Measurements from ENCODE around the gene RPUSD4. TPM values are rescaled to one million over a fixed set of nuclear protein-coding genes. Genes with fewer than 3 reads are reported as not detected.

The RPUSD4 gene
- total RNA-seq, 2 experiments from 2014 or later, result 30.7 to 32.5 TPM

DNA sequence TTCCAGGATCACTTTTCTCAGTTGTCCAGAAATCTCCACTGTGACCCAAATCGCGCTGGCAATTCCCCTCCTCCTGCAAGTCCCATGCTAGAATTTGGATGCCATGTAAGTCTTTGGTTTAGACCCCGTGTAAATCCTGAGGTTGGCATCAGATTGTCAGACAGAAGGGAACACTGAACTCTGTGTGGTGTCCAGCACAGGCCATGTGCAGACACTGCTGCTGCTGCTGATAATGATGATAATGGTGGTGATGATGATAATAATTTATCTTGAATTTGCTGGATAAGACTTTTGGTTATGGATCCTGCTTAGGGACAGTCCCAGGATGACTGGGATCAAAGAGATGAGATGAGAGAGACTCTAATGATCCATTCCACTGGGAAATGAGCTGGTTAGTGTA lies 45.0 kb downstream of the RPUSD4 start:
- no peak overlapping the region for H3K27ac Mint-ChIP-seq
- no peak overlapping the region for H3K4me3 Mint-ChIP-seq
- H3K36me3 Mint-ChIP-seq (ENCODE audit: low read depth), result no peaks in the 10 kb centered on the region
- DNase-seq, result no peak
- no peaks in the 10 kb centered on the region for H3K9me3 Mint-ChIP-seq
- ChIA-PET CTCF (no interaction called here), POLR2A (no interaction called here)
- H3K4me1 Mint-ChIP-seq, result peaks cover 14% of the 10 kb centered on the region
- H3K27me3 Mint-ChIP-seq, result peaks cover 5% of the 10 kb centered on the region

DNA sequence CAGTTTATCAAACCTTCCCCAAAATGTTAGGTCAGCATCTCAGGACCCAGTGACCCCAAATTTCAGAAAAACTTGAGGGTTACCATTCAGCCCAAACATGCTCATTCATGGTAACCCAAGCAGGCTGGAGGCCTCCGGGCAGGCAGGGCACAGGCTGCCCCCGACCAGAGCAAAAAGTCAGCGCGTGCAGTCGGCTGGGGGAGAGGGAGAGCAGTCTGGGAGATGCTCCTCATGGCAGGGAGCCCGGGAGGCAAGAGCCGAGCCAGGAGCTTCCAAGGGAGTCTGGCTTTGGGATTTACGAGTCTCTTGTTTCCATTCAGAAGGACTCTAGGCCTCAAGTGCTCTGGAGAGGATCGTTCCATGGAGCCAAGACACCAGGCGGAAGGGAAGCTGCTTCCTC lies 45.7 kb downstream of the RPUSD4 start:
- H3K9me3 Mint-ChIP-seq, result no peaks in the 10 kb centered on the region
- POLR2A ChIA-PET, result no interaction called here
- no peaks in the 10 kb centered on the region for H3K36me3 Mint-ChIP-seq (ENCODE audit: low read depth)
- DNase-seq, result no peak
- peaks cover 5% of the 10 kb centered on the region for H3K27me3 Mint-ChIP-seq
- no peak overlapping the region for H3K27ac Mint-ChIP-seq
- H3K4me3 Mint-ChIP-seq, result no peak overlapping the region
- H3K4me1 Mint-ChIP-seq, result peaks cover 14% of the 10 kb centered on the region
- CTCF ChIA-PET, result no interaction called here

- no peak for DNase-seq
- peaks cover 14% of the 10 kb centered on the region for H3K4me1 Mint-ChIP-seq
- H3K27ac Mint-ChIP-seq, result no peak overlapping the region
- H3K4me3 Mint-ChIP-seq, result no peak overlapping the region
- peaks cover 5% of the 10 kb centered on the region for H3K27me3 Mint-ChIP-seq
- H3K9me3 Mint-ChIP-seq, result no peaks in the 10 kb centered on the region
- POLR2A ChIA-PET, result no interaction called here
- no peaks in the 10 kb centered on the region for H3K36me3 Mint-ChIP-seq (ENCODE audit: low read depth)
- CTCF ChIA-PET, result no interaction called here
Observed at GRCh38 chr11:126165311-126165720, 46.1 kb downstream of the RPUSD4 start.

DNA sequence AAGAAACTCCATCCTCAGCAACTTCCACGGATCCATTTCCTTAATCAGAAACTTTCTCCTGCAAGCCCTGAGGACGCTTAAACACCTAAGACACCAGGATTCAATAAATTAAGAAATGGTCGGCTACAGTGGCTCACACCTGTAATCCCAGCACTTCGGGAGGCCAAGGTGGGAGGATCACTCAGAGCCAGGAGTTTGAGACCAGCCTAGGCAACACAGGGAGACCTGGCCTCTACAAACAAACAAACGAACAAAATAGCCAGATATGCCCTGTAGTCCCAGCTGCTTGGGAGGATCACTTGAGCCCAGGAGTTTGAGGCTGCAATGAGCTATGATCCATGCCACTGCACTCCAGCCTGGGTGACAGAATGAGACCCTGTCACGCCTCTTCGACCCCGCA lies 46.7 kb downstream of the RPUSD4 start:
- ChIA-PET CTCF (no interaction called here), POLR2A (no interaction called here)
- Mint-ChIP-seq H3K36me3 (ENCODE audit: low read depth) (no peaks in the 10 kb centered on the region), H3K4me3 (no peak overlapping the region), H3K27ac (no peak overlapping the region), H3K9me3 (no peaks in the 10 kb centered on the region), H3K4me1 (peaks cover 14% of the 10 kb centered on the region), H3K27me3 (peaks cover 5% of the 10 kb centered on the region)
- DNase-seq, result no peak

DNA sequence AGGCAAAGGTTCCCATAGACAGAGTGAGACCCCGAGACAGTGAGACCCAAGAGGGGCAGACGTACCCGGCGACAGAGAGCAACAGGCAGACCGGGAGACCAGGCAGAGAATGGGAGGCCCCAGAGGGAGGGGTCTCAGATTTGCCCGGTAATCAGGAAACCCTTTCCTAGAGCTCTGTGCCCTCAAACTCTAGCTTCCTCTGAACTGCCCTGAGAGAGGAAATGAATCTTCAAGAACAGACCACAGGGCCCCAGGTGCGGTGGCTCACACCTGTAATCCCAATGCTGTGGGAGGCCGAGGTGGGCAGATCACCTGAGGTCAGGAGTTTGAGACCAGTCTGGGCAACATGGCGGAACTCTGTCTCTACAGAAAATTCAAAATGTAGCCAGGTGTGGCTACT lies 47.7 kb downstream of the RPUSD4 start:
- POLR2A ChIA-PET, result no interaction called here
- Mint-ChIP-seq H3K9me3 (no peaks in the 10 kb centered on the region), H3K27ac (no peak overlapping the region), H3K4me1 (peaks cover 14% of the 10 kb centered on the region), H3K27me3 (peaks cover 5% of the 10 kb centered on the region), H3K36me3 (ENCODE audit: low read depth) (no peaks in the 10 kb centered on the region), H3K4me3 (no peak overlapping the region)
- DNase-seq, result no peak
- CTCF ChIA-PET, result no interaction called here

GRCh38 chr11:126163074-126163700 lies 48.3 kb downstream of the RPUSD4 start:
- H3K36me3 Mint-ChIP-seq (ENCODE audit: low read depth), result no peaks in the 10 kb centered on the region
- DNase-seq, result no peak
- peaks cover 14% of the 10 kb centered on the region for H3K4me1 Mint-ChIP-seq
- ChIA-PET POLR2A (no interaction called here), CTCF (no interaction called here)
- H3K27ac Mint-ChIP-seq, result no peak overlapping the region
- H3K9me3 Mint-ChIP-seq, result no peaks in the 10 kb centered on the region
- H3K4me3 Mint-ChIP-seq, result no peak overlapping the region
- no peaks in the 10 kb centered on the region for H3K27me3 Mint-ChIP-seq

DNA sequence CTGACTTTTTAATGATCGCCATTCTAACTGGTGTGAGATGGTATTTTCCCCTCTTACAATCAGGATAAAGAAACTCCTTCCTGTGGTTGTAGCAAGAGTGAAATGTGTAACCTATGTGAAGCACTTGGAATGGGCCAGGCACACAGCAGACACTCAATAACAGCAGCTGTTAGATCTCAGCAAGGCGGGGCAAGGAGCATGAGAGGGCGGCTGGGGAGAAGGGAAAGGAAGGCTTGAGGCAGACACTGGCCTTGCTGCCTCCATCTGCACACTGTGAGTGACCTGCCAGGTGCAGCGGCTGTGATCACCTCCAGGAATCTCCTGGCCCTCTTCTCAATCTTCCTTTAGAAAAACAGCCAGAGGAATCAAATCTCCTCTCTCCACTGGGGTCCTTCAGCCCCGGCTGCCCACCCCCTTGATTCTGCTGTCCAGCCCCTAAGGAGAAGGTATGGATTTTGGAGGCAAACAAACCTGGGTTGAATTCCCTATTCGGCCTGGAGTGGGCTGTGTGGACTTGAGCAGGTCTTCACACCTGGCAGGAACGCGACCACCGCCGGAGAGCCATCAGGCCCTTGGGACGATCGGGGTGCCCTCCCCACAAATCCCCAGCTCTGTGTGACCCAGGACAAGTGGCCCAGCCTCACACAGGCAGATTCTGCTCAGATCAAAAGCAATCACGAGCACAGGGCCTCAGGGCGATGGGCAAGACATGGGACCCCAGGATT lies 49.0 kb downstream of the RPUSD4 start:
- CTCF ChIA-PET, result no interaction called here
- Mint-ChIP-seq H3K9me3 (no peaks in the 10 kb centered on the region), H3K4me3 (no peak overlapping the region), H3K36me3 (ENCODE audit: low read depth) (no peaks in the 10 kb centered on the region), H3K27me3 (no peaks in the 10 kb centered on the region), H3K4me1 (peaks cover 14% of the 10 kb centered on the region), H3K27ac (no peak overlapping the region)
- POLR2A ChIA-PET, result no interaction called here
- DNase-seq, result no peak

DNA sequence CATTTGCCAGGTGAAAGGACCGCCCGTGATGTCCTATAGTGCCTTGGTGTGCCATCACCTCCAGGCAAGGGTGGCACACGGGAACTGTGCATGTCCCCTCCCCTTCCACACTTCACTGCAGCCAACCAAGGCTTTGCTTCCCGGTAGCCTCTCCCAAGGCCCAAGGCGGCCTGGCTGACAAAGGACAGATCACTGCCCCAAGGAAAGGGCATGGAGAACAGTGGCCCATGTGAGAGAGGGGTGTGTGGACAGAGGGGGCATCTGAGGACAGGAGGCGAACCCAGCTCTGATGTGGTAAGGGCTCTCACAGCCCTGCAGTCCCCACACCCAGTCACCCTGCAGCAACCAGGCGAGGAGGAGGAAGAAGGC lies 50.4 kb downstream of the RPUSD4 start:
- POLR2A ChIA-PET, result no interaction called here
- DNase-seq, result no peak
- CTCF ChIA-PET, result interaction anchor here (1.3 kb wide), 1 partner anchor 8 kb away, joined by 3 read pairs; no protein-coding TSS in a partner anchor
- no peaks in the 10 kb centered on the region for H3K36me3 Mint-ChIP-seq (ENCODE audit: low read depth)
- H3K4me1 Mint-ChIP-seq, result peaks cover 14% of the 10 kb centered on the region
- H3K4me3 Mint-ChIP-seq, result no peak overlapping the region
- no peaks in the 10 kb centered on the region for H3K9me3 Mint-ChIP-seq
- H3K27ac Mint-ChIP-seq, result no peak overlapping the region
- H3K27me3 Mint-ChIP-seq, result no peaks in the 10 kb centered on the region

DNA sequence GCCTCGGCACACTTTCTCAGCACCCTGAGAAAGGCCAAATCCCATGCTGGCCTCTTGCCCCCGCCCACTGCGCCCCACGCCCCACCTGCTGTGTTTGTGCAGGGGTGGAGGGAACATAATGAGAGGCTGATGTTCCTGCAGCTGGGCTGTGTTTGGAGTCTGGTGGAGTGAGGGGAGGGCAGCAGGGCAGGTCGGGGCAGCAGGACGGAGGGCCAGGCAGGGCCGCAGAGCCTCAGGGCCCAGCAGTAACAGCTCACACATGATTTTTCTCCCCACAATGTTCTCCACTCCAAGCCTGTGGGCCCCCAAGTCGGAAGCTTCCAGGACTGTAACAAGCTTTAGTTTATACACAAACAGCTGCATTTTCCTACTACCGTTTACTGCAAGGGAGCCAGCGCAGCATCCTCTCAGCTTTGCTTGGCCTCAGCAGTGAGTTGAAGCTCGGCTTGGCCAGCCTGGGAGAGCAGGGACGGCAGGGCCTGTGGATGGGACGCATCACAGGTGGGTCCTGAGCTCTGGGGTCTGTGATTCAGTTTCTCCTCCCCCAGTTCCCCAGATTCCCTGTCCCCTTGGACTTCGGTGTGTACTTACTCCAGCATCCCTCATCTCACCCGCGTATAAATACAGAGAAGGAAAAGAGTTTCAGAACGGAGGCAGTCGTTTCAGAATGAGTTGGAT lies 51.0 kb downstream of the RPUSD4 start:
- DNase-seq, result no peak
- CTCF ChIA-PET, result interaction anchor here (1.3 kb wide), 1 partner anchor 9 kb away, joined by 3 read pairs; no protein-coding TSS in a partner anchor
- Mint-ChIP-seq H3K27ac (no peak overlapping the region), H3K27me3 (no peaks in the 10 kb centered on the region), H3K36me3 (ENCODE audit: low read depth) (no peaks in the 10 kb centered on the region), H3K4me3 (no peak overlapping the region), H3K9me3 (no peaks in the 10 kb centered on the region), H3K4me1 (peaks cover 14% of the 10 kb centered on the region)
- POLR2A ChIA-PET, result no interaction called here

GRCh38 chr11:126159719-126160344 lies 51.6 kb downstream of the RPUSD4 start:
- H3K27ac Mint-ChIP-seq, result no peak overlapping the region
- no peaks in the 10 kb centered on the region for H3K36me3 Mint-ChIP-seq (ENCODE audit: low read depth)
- H3K27me3 Mint-ChIP-seq, result no peaks in the 10 kb centered on the region
- H3K9me3 Mint-ChIP-seq, result no peaks in the 10 kb centered on the region
- ChIA-PET CTCF (interaction anchor here (1.3 kb wide), 1 partner anchor 9 kb away, joined by 3 read pairs; no protein-coding TSS in a partner anchor), POLR2A (no interaction called here)
- DNase-seq, result no peak
- H3K4me1 Mint-ChIP-seq, result peaks cover 14% of the 10 kb centered on the region
- H3K4me3 Mint-ChIP-seq, result no peak overlapping the region

DNA sequence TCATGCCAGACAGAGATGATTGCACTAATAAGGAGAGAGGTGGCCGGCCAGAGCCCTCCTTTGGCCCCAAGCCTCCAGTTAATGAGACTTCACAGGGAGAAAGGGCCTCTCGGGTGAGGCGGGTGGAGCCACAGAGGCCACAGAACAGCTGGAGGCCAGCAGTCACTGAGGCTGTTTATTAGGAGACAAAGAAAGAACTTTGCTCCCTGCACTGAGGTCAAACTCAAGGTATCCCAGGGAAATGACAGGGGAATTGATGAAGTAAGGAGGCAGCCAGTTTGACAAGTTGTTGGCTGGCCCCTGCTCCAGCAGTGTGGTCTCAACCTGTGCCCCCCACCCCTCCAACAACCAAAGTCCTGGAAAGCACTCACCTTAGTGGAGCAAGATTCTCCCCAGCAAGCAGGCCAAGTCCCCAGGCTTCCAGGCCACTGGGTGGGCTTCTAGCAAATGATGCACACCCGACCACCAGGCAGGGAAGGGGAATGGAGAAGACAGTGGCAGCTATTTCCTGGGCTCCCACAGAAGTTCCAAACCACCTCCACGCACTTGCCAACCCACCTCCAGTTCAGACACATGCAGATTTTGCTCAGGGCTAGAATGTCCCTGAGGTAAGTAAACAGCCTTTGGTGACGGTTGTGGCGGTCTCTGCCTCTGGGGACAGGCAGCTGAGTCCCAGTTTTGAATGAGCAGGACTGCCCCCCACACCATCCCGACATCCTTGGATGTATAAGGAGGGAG lies 53.2 kb downstream of the RPUSD4 start:
- H3K27ac Mint-ChIP-seq, result no peak overlapping the region
- no peaks in the 10 kb centered on the region for H3K36me3 Mint-ChIP-seq (ENCODE audit: low read depth)
- ChIA-PET POLR2A (no interaction called here), CTCF (interaction anchor here (0.7 kb wide), 1 partner anchor 10 kb away, joined by 3 read pairs; no protein-coding TSS in a partner anchor)
- H3K9me3 Mint-ChIP-seq, result no peaks in the 10 kb centered on the region
- H3K4me1 Mint-ChIP-seq, result peaks cover 4% of the 10 kb centered on the region
- no peaks in the 10 kb centered on the region for H3K27me3 Mint-ChIP-seq
- no peak overlapping the region for H3K4me3 Mint-ChIP-seq
- DNase-seq, result no peak

GRCh38 chr11:126157326-126158030 lies 54.0 kb downstream of the RPUSD4 start:
- POLR2A ChIA-PET, result no interaction called here
- H3K4me3 Mint-ChIP-seq, result no peak overlapping the region
- H3K4me1 Mint-ChIP-seq, result no peaks in the 10 kb centered on the region
- H3K9me3 Mint-ChIP-seq, result no peaks in the 10 kb centered on the region
- no peak overlapping the region for H3K27ac Mint-ChIP-seq
- H3K27me3 Mint-ChIP-seq, result peaks cover under 1% of the 10 kb centered on the region
- H3K36me3 Mint-ChIP-seq (ENCODE audit: low read depth), result no peaks in the 10 kb centered on the region
- DNase-seq, result no peak
- CTCF ChIA-PET, result interaction anchor here (0.7 kb wide), 1 partner anchor 9 kb away, joined by 3 read pairs; no protein-coding TSS in a partner anchor

Measured in activated CD4-positive, alpha-beta T cell treated with anti-CD3 and anti-CD28 coated beads, Interleukin-2, amount 10 ng/mL, durations not matched to agents 7 days and 5 days (primary cell).